ENCODE data around the gene CELF4. TPM values are rescaled to one million over a fixed set of nuclear protein-coding genes. Genes with fewer than 3 reads are reported as not detected.

CELF4 gene
- polyA plus RNA-seq, 1 donor (not counting 4 experiments of a cell fraction or from before 2014, with no cell fraction given): not detected

DNA sequence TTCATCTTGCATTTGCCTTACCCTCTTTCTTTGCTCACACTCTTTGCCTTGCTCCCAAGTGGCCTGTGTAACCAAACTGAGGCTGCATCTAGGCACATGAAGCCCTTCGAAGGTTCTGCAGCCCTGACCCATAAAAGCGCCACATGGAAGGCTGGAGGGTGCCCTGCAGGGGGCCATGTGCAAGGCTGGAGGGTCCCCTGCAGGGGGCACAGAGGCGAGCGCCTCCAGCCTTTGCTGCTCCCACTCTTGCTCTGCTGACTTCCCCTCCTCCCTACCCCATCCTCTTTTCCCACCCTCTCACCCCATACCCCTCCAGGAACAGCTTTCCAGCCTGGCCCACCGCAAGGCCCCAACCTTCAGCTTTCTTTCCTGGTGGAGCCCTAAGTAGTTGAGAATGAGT lies 317.3 kb downstream of the CELF4 start:
- Histone ChIP-seq H3K9me1 (ENCODE audit: control insufficient read depth, extremely low read depth, insufficient read depth, low read length) (no peaks in the 10 kb centered on the region), H3K36me3 (ENCODE audit: control insufficient read depth in 2 of 2, extremely low read depth in 1 of 2, insufficient read depth in 2 of 2, low read length in 2 of 2) (no peaks in the 10 kb centered on the region), H2AFZ (ENCODE audit: control insufficient read depth, low read length) (no peak overlapping the region), H3K4me1 (ENCODE audit: control insufficient read depth, extremely low read depth, insufficient read depth, low read length) (no peaks in the 10 kb centered on the region), H4K20me1 (ENCODE audit: control insufficient read depth, extremely low read depth, insufficient read depth, low read length) (no peaks in the 10 kb centered on the region), H3K4me2 (ENCODE audit: control insufficient read depth, extremely low read depth, insufficient read depth, low read depth, low read length) (no peak overlapping the region), H3K4me3 (ENCODE audit: control insufficient read depth in 2 of 3, extremely low read depth in 1 of 3, insufficient read depth in 2 of 3, low read depth in 1 of 3, low read length in 3 of 3) (no peak overlapping the region), H3K9ac (ENCODE audit: control insufficient read depth, extremely low read depth, insufficient read depth, low read length) (no peak overlapping the region), H3K27ac (ENCODE audit: control insufficient read depth, insufficient read depth, low read length) (no peak overlapping the region), H3K27me3 (ENCODE audit: control insufficient read depth, extremely low read depth, insufficient read depth, low read length) (peaks cover 20% of the 10 kb centered on the region), H3K9me3 (ENCODE audit: control insufficient read depth, low read depth, low read length) (no peaks in the 10 kb centered on the region), H3K79me2 (ENCODE audit: control insufficient read depth, insufficient read depth, low read length) (no peaks in the 10 kb centered on the region)
- dilution Hi-C loops (cut with MboI; ENCODE audit: extremely low pct_ligation_motif_present, low sequenced_read_pairs): no loop called here
- TF ChIP-seq CTCF (optimal IDR thresholded peaks at IDR 0.05 in 1 of 3, IDR thresholded peaks at IDR 0.05 in 1 of 3, conservative IDR thresholded peaks at IDR 0.05 in 1 of 3; ENCODE audit: extremely low read depth in 1 of 3, insufficient read depth in 2 of 3, low read length in 3 of 3): no peak
- no peak for TF ChIP-seq EZH2 (IDR thresholded peaks at IDR 0.05; ENCODE audit: low read length)
- no peak for DNase-seq (ENCODE audit: low read depth, low spot score)
- FAIRE-seq: no peak

GRCh38 chr18:37247497-37248161 lies 318.0 kb downstream of the CELF4 start:
- DNase-seq (ENCODE audit: low read depth, low spot score): no peak
- H3K9me1 ChIP-seq (ENCODE audit: control insufficient read depth, extremely low read depth, insufficient read depth, low read length): no peaks in the 10 kb centered on the region
- H3K4me3 ChIP-seq (ENCODE audit: control insufficient read depth in 2 of 3, extremely low read depth in 1 of 3, insufficient read depth in 2 of 3, low read depth in 1 of 3, low read length in 3 of 3): no peak overlapping the region
- H3K9me3 ChIP-seq (ENCODE audit: control insufficient read depth, low read depth, low read length): no peaks in the 10 kb centered on the region
- no peak overlapping the region for H3K27ac ChIP-seq (ENCODE audit: control insufficient read depth, insufficient read depth, low read length)
- no peak for FAIRE-seq
- dilution Hi-C loops (cut with MboI; ENCODE audit: extremely low pct_ligation_motif_present, low sequenced_read_pairs): no loop called here
- H3K79me2 ChIP-seq (ENCODE audit: control insufficient read depth, insufficient read depth, low read length): no peaks in the 10 kb centered on the region
- H4K20me1 ChIP-seq (ENCODE audit: control insufficient read depth, extremely low read depth, insufficient read depth, low read length): no peaks in the 10 kb centered on the region
- no peaks in the 10 kb centered on the region for H3K4me1 ChIP-seq (ENCODE audit: control insufficient read depth, extremely low read depth, insufficient read depth, low read length)
- H2AFZ ChIP-seq (ENCODE audit: control insufficient read depth, low read length): no peak overlapping the region
- H3K4me2 ChIP-seq (ENCODE audit: control insufficient read depth, extremely low read depth, insufficient read depth, low read depth, low read length): no peak overlapping the region
- TF ChIP-seq EZH2 (IDR thresholded peaks at IDR 0.05; ENCODE audit: low read length): no peak
- no peak for TF ChIP-seq CTCF (optimal IDR thresholded peaks at IDR 0.05 in 1 of 3, IDR thresholded peaks at IDR 0.05 in 1 of 3, conservative IDR thresholded peaks at IDR 0.05 in 1 of 3; ENCODE audit: extremely low read depth in 1 of 3, insufficient read depth in 2 of 3, low read length in 3 of 3)
- H3K27me3 ChIP-seq (ENCODE audit: control insufficient read depth, extremely low read depth, insufficient read depth, low read length): peaks cover 16% of the 10 kb centered on the region
- no peak overlapping the region for H3K9ac ChIP-seq (ENCODE audit: control insufficient read depth, extremely low read depth, insufficient read depth, low read length)
- H3K36me3 ChIP-seq (ENCODE audit: control insufficient read depth in 2 of 2, extremely low read depth in 1 of 2, insufficient read depth in 2 of 2, low read length in 2 of 2): no peaks in the 10 kb centered on the region

All from keratinocyte (primary cell).